Stimulated activated CD4-positive, alpha-beta T cell treated with anti-CD3 and anti-CD28 coated beads, Interleukin-1b, Interleukin-23, amount 100 ng/mL, for 48 hours (primary cell): Measurements from ENCODE around the gene MUC3A.
"Not testable (repeated sequence)": the region's sequence is repeated elsewhere in the genome, so short reads cannot be mapped to it uniquely, and the experiment has no call there.

ENCODE experiments used
- DNase-seq: peaks from one replicate; pipeline ENCODE4 v3.0.0-alpha.2; 2020

The MUC3A gene, protein sequence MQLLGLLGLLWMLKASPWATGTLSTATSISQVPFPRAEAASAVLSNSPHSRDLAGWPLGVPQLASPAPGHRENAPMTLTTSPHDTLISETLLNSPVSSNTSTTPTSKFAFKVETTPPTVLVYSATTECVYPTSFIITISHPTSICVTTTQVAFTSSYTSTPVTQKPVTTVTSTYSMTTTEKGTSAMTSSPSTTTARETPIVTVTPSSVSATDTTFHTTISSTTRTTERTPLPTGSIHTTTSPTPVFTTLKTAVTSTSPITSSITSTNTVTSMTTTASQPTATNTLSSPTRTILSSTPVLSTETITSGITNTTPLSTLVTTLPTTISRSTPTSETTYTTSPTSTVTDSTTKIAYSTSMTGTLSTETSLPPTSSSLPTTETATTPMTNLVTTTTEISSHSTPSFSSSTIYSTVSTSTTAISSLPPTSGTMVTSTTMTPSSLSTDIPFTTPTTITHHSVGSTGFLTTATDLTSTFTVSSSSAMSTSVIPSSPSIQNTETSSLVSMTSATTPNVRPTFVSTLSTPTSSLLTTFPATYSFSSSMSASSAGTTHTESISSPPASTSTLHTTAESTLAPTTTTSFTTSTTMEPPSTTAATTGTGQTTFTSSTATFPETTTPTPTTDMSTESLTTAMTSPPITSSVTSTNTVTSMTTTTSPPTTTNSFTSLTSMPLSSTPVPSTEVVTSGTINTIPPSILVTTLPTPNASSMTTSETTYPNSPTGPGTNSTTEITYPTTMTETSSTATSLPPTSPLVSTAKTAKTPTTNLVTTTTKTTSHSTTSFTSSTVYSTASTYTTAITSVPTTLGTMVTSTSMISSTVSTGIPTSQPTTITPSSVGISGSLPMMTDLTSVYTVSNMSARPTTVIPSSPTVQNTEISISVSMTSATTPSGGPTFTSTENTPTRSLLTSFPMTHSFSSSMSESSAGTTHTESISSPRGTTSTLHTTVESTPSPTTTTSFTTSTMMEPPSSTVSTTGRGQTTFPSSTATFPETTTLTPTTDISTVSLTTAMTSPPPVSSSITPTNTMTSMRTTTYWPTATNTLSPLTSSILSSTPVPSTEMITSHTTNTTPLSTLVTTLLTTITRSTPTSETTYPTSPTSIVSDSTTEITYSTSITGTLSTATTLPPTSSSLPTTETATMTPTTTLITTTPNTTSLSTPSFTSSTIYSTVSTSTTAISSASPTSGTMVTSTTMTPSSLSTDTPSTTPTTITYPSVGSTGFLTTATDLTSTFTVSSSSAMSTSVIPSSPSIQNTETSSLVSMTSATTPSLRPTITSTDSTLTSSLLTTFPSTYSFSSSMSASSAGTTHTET (N-terminal part only)

DNA sequence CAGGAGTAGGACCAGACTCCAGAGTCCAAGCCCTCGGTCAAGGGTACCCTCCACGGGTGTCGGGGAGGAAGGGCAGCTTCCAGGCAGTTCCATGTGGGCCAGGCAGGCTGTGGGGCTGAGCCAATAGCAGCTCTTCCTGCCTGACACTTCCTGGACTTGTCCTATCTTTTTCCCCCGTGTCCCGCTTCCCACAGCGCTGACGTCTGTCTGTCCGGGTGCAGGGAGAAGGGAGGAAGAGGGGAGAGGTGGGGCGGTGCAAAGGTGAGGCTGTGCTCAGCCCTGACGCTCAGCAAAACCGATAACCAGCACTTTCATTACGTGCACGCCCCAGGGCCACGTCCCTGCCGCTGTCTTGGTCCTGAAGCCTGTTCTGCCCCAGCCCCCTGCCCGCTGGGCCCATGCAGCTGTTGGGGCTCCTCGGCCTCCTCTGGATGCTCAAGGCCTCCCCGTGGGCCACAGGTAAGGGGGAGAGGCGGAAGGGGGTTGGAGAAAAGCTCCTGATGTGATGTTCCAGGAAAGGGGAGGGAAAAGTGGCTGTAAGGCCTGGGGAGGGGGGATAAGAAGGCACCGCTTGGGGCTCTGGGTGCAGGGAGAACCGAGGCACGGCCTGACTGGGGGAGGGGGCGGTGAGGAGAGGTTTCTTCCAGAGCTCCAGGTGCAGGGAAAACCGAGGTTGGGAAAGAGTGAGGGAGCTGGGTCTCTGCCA lies at the start of gene MUC3A:
Gene MUC3A, plus strand, starts transcription at position 308 of the 706 bp plus-strand sequence. Its CDS starts 91 bp downstream, at position 399.
- DNase-seq: no peak

DNA sequence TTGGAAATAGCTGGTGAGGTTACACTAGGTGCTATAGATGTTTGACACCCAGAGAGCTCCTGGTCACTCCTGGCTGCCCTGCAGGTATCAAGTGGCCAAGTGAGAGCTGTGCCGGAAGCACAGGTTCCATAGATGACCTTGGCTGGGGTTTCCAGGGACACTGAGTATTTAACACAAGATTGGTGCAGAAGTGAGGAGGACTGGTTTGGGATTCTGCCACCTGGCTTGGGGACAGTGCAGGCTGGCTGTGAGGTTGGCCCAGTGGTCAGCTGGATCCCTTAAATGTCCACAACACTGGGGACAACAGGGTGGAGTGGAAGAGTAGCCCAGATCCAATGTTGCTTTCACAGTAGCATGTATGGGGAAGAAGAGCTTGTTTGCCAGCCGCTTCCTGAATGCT lies 48.4 kb upstream of the MUC3A start:
- DNase-seq: no peak

DNA sequence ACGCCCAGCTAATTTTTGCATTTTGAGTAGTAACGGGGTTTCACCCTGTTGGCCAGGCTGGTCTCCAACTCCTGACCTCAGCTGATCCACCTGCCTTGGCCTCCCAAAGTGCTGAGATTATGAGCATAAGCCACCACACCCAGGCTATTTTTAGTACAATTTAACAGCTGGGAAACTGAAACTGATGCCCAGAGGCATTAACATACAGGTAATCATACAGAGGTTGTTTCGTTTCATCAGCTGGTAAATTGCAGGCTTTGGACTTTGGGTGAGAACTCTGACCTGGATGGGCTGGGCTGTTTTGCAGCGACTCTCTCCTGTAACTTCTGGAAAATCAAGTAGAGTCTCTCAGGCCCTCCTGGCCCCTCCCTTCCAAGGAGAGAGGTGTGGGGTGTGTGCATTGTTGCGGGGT lies 47.4 kb upstream of the MUC3A start:
- no peak for DNase-seq

DNA sequence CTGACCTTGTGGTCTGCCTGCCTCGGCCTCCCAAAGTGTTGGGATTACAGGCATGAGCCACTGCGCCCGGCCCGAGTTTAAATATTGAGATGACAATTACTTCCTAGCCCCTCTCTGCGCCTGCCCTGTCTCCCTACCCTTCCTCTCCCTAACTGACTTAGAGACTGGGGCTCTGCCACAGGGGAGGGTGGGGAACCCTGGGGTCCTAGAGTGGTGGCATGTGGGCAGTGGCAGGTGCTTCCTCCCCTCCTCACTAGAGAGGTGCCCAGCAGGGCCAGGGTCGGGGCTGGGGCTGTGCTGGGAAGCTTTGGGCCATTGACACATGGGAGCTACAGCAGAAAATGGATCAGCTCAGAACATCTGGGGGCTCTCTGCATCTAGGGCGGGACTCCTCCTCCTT lies 46.7 kb upstream of the MUC3A start:
- no peak for DNase-seq

DNA sequence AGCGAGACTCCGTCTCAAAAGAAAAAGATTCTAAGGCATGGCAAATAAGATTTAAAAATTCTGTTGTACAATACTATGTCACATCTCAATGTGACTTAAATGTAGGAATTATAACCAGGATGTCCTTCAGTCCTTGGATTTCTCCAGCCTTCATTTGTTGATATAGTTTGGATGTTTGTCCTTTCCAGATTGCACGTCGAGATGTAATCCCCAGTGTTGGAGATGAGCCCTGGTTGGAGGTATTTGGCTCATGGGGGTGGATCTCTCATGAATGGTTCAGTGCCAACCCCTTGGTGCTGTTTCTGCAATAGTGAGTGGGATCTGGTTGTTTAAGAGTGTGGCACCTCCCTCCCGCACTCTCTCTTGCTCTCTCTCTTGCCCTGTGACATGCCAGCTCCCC lies 40.8 kb upstream of the MUC3A start:
- DNase-seq: no peak

DNA sequence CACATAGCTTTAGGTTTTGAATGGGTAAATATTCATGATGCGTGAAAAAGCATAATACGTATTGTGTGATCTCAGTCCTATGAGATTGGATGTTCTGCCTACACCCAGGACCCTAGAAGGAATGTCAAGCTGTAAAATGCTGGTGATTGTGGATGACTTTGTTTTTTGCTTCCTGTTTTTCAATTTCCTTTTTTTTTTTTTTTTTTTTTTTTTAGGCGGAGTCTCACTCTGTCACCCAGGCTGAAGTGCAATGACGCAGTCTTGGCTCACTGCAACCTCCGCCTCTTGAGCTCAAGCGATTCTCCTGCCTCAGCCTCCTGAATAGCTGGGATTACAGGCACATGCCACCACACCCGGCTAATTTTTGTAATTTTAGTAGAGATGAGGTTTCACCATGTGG lies 38.9 kb upstream of the MUC3A start:
- DNase-seq: not testable (repeated sequence)

DNA sequence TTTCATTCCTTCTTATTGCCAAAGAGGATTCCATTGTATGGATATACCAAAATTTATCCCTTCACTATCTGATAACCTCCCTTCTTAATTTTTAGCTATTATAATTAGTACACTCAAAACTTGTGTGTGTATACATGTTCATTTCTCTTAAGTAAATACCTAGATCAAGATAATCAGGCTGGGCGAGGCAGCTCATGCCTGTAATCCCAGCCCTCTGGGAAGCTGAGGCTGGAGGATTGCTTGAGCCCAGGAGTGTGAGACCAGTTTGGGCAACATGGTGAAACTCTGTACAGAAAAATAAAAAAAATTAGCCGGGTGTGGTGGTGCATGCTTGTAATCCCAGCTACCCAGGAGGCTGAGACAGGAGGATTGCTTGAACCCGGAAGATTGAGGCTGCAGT lies 37.9 kb upstream of the MUC3A start:
- no peak for DNase-seq

DNA sequence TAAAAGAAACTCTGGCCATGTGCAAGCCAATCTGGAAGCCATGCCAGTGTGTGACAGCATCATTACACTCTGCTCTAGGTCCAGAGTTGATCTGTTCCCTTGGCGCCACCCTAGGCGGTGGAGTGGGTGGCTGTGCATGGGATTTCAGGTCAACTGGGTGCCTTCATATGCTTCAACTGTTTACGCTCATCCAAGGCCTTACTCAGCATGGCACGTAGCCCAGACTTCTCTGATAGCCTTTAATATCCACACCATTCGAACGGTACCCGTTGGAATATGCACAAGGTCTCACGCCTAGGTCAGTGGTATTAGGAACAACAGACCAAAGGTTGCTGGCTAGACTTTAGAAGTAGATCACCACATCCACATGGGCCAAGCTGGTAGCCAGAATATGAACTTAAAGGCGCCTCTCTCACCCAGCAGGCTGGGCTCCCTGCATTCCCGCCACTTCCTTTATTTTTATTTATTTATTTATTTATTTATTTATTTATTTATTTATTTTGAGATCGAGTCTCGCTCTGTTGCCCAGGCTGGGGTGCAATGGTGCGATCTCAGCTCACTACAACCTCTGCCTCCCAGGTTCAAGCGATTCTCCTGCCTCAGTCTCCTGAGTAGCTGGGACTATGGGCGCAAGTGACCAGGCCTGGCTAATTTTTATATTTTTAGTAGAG lies 35.0 kb upstream of the MUC3A start:
- DNase-seq: no peak

DNA sequence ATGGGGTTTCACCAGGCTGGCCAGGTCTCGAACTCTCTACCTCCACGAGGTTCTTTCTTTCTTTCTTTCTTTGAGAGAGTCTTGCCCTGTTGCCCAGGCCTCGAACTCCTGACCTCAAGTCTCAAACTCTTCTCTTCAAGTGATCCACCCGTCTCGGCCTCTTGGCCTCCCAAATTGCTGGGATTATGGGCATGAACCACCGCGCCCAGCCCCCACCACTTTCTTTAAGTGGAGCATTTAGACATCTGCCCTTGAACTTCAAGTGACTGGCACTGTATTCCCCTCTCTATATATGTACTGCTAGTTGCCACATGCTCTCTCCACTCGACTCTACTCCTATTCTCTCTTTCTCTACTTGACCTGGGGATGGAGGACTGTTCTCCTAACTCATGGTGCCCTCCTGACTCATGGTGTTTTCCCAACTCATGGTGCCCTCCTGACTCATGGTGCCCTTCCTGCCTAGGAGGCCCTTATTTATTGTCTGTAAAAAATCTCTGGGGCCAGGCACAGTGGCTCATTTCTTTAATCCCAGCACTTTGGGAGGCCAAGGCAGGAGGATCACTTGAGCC lies 34.4 kb upstream of the MUC3A start:
- peak; percentile 11 for DNase-seq

DNA sequence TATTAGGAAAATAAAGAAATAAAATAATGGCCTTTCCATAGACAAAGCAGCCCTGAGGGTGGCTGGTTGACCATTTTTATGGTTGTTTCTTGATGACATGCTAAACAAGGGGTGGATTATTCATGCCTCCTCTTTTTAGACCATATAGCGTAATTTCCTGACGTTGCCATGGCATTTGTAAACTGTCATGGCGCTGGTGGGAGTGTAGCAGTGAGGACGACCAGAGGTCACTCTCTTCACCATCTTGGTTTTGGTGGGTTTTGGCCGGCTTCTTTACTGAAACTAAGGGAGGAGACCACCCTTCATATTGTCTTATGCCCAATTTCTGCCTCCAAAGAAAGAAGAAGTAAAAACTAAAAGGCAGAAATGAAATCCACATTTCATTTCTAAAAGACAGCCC lies 30.0 kb upstream of the MUC3A start:
- not testable (repeated sequence) for DNase-seq

DNA sequence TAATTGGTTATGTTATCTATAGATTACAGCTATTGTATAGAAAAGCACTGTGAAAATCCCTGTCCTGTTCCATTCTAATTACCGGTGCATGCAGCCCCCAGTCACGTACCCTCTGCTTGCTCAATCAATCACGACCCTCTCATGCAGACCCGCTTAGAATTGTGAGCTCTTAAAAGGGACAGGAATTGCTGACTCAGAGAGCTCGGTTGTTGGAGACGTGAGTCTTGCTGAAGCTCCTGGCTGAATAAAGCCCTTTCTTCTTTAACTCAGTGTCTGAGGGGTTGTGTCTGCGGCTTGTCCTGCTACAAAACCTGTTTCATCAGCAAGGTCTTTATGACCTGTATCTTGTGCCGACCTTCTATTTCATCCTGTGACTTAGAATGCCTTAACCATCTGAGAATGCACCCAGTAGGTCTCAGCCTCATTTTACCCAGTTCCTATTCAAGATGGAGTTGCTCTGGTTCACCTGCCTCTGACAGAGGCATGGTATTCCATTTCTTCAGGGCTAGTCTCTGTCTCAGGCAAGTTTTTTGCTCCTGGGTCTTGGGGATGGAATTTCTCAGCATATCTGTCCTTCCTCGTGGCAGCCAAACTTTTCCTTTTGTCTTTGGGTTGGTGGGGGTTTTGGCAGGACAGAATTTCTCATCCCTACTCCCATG lies 29.4 kb upstream of the MUC3A start:
- DNase-seq: not testable (repeated sequence)

DNA sequence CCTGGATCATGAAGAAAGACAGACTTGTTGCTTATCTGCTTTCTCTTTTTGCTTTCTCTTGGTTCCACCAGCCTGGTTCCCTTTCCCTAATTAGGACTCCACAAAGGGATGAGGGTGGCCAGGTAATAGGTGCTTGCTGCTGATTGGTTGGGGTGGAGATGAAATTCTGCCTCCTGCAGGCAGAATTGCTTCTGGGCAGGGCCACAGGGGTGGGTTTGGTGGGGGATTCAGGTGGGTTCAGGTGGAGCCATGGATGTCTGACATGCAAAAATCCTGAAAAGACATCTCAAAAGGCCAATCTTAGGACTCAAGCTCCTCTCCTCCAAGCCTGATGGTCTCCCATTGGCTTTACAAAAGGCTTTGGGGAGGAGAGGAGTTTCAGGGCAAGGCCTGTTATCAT lies 28.3 kb upstream of the MUC3A start:
- DNase-seq: no peak

DNA sequence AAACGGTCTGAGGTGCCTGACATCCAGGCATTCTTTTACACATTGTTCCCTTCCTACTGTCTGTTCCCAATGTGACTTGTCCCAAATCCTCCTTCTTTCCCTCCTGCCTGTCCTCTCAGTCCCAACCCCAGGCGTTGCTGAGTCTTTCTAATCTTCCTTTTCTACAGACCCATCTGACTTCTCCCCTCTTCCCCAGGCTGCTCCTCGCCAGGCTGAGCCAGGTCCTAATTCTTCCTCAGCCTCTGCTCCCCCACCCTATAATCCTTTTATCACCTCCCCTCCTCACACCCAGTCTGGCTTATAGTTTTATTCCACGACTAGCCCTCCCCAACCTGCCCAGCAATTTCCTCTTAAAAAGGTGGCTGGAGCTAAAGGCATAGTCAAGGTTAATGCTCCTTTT lies 25.7 kb upstream of the MUC3A start:
- not testable (repeated sequence) for DNase-seq

DNA sequence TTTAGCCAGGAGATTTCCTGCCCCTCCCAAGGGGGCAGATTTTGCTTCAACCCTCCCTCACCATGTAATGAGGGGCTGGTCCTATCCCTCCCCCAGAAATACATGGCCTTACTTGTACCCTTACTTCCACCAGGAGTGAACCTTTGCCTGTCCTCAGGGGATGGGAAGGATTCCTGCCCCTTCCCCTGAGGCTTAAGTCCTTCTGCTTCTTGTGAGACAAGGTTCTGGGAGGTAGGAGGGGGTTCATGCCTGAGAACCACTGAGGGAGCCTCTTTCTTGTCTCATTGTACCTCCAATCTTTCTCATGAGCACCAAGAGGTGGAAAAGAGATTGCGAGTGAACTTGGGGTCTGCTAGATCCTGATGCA lies 19.5 kb upstream of the MUC3A start:
- DNase-seq: no peak

DNA sequence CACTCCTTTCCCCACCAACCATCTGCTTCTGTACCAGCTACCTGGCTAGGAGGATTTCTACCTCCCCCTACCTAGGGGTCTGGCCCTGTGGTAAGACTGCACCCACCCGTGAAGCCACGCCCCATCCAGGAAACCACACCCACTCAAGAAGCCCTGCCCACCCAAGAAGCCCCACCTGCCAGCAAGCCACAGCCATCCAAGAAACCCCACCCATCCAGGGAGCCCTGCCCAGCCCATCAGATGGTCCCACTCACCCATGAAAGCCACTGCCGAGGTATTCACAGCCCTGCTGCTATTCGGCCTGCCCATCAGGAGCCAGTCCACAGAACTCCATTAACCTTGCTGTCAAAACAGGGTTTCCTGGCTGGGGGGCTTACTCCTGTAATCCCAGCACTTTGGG lies 15.6 kb upstream of the MUC3A start:
- no peak for DNase-seq

DNA sequence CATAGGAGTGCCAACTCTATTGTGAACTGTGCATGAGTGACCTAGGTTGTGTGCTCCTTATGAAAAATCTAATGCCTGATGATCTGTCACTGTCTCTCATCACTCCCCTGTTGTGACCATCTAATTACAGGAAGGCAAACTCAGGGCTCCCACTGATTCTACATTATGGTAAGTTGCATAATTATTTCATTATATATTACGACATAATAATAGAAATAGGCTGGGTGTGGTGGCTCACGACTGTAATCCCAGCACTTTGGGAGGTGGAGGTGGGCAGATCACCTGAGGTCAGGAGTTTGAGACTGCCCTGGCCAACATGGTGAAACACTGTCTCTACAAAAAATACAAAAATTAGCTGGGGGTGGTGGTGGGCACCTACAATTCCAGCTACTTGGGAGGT lies 14.0 kb upstream of the MUC3A start:
- DNase-seq: not testable (repeated sequence)

DNA sequence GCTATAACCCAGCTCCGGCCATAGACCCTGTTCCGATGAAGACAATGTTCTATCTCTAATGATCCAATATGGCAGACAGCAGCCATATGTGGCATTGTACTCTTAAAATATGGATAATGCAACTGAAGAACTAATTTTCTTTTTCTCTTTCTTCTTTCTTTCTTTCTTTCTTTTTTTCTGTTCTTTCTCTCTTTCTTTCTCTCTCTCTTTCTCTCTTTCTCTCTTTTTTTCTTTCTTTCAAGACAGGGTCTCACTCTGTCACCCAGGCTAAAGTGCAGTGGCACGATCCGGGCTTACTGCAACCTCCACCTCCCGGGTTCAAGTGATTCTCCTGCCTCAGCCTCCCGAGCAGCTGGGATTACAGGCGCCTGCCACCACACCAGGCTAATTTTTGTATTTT lies 13.2 kb upstream of the MUC3A start:
- not testable (repeated sequence) for DNase-seq

DNA sequence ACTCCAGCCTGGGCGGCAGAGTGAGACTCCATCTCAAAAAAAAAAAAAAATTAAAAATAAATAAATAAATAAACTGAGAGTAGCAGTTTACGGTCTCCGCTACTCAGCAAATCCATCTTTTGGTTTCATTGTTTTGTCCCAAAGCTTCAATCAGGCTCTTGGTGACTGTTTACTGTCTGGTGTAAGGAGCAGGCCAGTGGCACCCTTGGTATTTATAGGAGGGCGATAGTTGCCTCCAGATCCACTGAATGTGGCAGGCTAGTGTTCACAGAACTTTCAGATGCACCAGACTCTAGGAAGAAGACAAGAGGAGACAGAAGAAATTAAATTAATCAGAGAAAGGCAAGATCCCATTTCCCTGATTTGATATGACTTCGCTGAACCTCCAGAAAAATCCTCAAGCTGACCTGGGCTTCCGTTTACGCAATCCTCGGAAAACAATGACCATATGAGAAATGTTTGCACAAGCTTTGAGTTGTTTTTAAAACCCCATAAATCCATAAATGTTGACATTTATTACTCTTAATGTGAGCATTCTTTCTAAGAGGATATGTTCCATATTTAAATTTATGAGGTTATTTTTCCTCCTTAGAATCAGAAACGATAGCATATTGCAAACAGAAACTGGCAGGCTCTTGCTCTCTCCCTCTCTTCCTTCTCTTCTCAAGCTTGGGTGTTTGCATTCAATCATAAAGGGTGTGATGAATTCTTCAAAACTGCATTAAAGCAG lies 7.1 kb upstream of the MUC3A start:
- no peak for DNase-seq

DNA sequence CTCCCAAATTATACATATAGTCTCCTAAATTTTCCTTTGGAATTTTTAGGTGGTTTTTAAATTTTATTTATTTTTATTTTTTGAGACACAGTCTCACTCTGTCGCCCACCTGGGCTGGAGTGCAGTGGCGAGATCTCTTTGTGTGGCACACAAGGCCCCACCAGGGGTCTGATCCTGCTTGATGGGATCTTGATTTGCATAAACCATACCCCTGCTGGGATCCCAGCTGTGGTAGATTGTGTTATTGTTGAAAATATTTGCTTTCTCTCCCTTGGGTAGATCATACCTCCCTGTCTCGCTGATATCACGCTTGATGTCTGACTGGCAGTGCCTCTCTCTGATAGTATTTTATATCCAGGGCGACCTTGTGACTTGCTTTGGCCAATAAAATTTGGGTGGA lies 5.6 kb upstream of the MUC3A start:
- no peak for DNase-seq

DNA sequence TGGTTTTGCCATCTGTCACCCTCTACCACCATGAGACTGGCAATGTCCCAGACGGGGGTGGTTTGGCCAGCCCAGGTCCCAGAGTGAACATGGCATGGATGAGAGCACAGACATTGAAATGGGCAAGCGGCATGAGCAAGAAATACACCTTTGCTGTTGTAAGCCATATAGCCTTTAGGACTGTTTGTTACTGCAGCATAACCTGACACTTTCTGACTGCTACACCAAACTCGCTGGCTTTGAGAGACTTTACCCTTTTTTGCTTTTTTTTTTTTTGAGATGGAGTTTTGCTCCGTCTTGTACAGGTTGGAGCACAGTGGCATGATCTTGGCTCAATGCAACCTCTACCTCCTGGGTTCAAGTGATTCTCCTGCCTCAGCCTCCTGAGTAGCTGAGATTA lies 5.2 kb upstream of the MUC3A start:
- no peak for DNase-seq
